GM11168 (cell line): ENCODE measurements around the gene MBNL2.

ENCODE experiments used
- in situ Hi-C: fragments of 300-500 bp; cut with MboI; formaldehyde crosslinking; loops from one replicate; pipeline ENCODE4 v1.12.0; 2022; ENCODE audit warnings: low sequenced_read_pairs; ENCODE audit not compliant: unreplicated experiment

MBNL2 gene

DNA sequence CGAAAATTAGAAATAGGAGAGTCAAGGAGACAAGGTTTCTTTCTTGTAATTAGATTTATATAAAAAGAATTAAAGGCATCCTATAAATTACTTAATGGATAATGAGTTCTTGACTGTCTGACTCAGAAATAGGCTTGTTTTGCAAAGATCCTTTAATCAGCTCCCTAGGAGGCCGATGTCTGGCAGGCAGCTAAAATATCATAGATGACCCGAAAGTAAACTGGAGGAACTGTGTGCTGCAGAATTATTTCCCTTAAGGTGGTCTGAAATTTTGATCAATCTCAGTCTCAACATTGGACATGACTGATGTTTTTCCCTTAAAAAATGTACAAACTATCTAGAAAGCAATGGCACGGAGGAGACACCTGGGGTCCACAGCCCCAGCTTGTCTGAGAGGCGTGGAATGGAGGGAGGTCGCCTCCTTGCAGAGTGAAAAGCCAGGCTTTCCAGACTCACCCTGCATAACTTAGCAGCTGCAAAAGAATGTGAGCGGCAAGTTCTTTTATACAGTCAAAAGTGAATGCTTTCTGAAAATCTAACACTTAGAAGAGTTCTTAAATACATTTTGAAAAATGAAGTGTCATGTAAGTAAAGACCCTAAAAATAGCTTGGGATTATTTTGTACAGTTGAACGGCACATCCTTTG lies 44.8 kb downstream of the MBNL2 start:
- in situ Hi-C loops: no loop called here

DNA sequence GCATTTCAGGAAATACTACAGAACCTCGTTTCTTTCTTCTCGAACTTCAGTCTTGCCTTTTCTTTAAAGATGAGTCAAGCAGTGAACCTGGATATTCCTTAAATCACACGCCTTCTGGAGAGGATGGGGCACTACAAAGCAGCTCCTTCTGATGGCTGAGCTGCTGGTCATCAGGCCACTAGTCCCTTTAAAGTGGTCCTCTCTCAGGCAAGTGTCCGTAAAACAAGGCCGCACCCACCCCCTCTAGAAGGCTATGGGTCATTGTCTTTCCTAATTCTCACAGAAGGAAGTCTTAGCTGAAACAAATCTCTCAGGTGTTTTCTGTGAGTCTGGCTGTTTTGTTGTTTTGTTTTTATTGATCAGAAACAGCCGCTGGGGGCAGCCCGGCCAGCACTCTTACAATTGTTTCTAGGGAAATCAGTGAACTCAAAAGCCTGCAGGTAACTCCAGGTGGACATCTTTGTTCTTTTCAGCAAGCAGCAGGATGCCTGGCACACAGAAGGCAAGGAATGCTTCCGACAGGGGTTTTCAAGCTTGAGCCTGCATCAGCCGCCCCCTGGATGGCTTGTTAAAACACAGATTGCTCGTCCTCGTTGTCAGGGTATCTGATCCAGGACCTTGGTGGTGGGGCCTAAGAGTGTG lies 45.4 kb downstream of the MBNL2 start:
- in situ Hi-C loops: no loop called here

DNA sequence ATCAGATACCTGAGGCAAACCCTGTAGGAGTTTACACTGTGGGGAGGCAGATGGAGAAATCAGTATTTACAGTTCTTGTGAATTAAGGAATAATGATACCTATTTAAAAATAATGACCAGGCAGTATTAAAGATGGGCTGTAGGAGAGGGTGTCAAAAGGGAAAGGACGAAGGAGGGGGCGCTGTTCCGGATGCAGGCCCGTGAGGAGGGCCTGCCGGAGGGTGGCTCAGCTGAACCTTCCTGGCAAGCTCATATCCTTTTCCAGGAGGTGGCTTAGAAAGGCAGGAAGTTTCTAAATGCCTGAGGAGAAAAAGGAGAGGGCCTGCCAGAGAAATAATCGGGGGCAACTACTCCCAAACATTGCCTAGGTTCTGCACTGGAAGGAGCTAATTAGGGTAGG lies 46.6 kb downstream of the MBNL2 start:
- in situ Hi-C loops: no loop called here

DNA sequence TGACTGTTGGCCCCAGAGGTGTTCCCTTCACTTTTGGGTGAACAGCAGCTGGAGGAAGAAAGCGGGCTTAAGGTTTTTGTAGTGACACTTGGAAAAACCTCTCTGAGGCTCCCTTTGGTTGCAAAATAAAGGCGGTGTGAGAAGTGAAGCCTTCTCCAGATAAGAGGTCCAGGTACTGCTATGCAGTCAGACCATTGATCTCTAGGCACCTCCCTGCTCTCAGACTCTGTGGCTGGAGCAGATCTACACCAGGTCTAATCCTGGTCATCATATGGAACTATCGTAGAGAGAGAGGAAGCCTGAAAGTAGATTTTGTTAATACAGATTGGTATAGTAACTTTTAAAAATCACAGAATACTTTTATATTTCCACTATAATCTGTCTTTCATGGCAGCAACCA lies 47.5 kb downstream of the MBNL2 start:
- in situ Hi-C loops: no loop called here

DNA sequence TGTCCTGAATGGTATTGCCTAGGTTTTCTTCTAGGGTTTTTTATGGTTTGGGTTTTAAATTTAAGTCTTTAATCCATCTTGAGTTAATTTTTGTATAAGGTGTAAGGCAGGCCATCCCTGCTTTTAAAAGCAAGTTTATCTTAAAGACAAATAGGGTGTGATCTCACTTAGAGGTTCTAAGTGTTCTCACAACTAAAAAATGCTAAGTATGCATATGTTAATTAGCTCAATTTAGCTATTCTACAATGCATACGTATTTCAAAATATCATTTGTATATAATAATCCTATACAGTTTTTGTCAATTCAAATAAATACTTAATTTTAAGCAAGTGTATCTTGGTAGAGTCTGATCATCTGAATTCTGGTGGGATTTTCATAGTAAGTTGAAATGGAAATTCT lies 50.4 kb downstream of the MBNL2 start:
- in situ Hi-C loops: no loop called here

DNA sequence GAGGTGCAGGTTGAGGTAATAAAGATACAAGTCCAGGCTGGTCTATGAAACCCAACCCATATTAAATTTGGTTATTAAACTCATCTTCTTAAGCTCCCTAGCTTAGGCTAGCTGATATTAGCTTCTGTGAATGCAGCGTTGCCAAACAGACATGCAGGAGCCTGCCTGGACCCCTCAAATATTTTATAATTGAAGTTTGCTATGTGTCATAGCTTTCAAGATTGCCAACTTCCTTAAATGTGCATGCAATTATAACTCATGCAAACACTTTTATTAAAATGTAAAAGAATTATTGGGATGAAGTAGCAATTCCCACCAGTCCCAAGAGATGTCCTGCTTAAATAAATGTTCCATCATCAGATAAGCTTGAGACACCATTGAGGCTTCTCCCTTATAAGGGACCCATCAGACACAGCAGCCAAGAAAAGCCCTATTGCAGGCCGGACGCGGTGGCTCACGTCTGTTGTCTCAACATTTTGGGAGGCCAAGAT lies 51.3 kb downstream of the MBNL2 start:
- in situ Hi-C loops: no loop called here

DNA sequence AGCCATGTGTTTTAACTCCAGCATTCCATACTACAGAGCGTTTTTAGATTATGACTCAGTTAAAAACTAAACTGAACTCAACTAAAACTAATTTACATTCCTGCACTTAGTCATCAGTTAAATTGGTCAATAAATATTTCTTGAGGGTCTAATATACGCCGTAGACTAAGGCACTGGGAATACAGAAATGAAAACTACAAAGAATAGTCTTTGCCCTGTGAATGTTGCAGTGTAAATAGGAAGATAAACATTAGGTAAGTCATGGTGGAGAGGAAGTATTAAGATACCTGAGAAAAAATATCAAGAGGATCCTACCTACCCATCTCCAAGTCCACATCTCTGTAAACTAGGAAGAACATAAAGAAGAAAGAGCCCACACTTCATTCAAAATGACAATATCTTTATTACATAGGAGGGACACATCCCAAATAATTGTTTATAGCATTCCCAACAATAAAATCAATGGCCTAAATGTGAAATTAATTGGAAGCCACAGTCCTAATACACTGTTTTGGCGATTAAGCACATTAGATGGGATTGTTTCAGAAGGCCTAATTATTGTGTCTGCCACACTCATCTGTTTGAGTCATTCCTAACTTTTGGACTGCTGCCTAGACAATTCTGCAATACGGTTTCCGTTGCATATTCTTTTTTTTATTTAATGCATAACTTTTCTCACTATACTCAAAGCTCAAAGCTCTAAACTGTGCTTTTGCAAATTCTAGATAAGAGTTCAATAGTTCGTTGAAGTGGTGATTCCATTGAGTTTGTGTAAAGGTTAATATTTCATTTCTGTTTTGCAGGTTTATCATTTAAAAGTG lies 52.9 kb downstream of the MBNL2 start:
- in situ Hi-C loops: no loop called here

DNA sequence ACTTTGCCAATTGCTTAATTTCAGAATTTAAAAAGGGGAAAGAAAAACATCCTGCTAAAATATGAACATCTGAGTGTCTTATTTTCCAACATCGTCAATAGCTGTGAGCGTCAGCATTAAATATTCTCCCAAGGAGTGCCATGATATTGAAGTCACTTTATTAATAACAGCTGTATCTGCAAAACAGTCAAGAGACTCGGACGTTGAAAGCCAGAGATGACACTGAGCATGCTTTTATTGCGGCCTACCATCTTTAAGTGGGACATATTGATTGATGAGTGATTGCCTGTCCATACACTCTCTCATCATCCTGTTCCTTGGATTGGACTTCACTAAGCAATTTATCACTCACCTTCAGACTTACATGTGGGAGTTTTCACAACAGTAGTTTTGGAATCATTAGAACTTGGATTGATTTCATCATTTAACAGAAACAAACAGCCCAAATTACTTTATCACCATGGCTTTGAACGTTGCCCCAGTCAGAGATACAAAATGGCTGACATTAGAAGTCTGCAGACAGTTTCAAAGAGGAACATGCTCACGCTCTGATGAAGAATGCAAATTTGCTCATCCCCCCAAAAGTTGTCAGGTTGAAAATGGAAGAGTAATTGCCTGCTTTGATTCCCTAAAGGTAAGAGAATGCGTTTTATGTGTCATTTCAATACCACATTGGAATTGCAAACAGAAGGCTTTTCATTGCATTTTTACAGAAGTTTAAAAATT lies 53.8 kb downstream of the MBNL2 start:
- in situ Hi-C loops: no loop called here

DNA sequence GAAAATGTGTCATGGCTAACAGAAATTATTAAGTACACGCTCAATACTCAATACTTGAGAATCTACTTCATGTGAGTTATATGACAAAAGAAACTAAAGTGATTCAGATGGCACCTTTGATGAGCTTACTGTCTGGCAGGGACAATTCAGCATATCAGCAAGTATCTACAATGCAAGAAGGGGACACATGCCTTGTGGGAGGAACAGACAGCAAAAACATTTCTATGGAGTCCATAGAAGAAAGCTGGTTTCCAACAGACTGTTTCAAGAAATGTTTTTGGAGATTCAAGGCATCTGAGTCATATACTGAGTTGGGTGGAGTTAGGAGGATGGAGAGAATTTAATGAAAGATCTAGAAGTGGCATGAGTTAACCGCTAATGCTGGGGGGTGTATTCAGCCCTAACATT lies 54.7 kb downstream of the MBNL2 start:
- in situ Hi-C loops: no loop called here

DNA sequence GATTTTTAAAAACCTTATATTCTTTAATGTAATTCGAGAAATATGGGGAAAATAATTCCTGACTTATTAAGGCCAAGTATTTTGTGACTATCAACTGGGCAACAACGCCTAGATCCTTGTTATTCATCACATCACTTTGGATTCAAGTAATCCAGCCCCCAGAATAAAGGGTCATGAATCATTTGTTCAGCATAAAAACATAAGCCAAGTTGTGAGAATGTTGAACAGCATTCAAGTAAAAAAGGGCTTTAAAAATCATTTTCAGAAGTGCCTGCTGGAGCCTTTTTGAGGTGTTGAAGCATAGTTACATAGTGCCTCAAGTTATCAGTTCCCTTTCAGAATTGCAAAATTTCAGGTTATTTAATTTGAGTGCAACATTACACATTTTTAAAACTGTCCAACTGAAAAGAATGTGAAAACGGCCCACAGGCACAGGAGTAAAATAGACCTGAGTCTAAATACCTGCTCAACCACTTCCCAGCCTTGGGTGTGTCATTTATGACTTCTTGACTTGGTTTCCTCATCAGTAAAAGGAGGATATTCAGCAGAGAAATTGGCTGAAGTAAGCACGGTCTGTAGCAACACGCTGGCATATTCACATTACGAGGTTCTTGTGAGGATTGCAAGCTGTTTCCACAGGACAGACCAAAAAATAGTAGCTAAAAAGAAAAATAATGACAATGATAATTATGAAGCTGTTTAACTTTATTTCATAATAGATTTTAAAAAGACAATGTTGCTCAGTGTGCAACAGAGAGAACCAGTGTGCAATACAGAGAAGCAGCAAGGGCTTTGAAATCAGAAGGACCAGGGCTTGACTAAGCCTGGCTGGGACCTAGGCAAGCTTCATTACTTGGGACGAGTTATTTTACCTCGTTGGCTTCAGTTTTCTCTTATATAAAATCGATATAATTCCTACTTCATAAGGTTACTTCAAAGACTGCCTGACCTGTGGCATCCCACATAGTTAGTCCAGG lies 56.6 kb downstream of the MBNL2 start:
- in situ Hi-C loops: no loop called here

DNA sequence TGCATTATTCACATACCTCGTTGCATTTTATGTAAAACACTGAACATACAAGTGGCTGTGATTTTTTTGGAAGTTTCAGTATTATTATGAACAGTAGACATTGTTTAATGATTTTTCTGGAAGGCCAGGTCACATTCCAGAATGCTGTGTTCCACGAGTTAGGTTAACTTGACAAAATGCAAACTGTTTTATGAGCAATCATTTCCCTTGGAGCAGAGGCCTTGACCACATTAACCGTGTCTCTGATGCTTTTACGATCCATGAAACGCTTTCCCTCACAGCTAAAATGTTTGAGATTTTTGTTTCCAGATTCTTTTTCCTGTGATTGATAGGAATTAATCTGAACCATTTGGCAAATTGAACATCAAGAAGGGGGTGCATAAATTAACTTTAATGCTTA lies 57.8 kb downstream of the MBNL2 start:
- in situ Hi-C loops: no loop called here

DNA sequence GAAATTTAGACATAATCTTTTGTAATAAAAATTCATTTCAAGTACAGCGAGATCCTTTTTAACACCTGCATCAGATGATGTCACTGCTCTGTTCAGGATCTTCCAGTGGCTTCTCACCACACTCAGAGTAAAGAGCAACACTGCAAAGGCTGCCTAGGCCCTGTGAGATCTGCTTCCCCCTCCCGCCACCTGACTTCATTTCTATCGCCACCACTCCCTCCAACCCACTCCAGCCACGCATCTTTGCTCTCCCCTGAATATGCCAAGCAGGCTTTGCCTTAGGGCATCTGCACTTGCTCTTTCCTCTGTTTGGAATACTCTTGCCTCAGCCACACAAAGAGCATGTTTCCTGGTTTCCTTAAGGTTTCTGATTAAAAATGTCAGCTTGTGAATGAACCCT lies 58.3 kb downstream of the MBNL2 start:
- in situ Hi-C loops: no loop called here

DNA sequence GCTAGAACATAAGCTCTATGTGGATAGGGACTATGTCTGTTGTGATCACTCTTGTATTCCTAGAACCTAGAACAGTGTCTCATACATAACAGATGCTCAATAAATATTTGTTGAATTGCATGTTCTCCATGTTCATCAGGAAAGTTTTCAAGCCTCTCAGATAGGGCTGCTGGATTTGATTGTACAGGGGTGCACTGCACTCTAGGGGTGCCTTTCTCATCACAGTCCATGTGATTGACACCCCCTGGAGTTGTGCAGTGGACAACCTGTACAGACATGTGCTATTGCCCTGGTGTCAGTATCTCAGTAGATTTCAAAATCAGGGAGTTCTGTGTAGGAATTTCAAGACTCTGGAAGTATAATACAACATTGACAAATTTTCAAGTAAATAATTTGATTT lies 58.9 kb downstream of the MBNL2 start:
- in situ Hi-C loops: no loop called here

DNA sequence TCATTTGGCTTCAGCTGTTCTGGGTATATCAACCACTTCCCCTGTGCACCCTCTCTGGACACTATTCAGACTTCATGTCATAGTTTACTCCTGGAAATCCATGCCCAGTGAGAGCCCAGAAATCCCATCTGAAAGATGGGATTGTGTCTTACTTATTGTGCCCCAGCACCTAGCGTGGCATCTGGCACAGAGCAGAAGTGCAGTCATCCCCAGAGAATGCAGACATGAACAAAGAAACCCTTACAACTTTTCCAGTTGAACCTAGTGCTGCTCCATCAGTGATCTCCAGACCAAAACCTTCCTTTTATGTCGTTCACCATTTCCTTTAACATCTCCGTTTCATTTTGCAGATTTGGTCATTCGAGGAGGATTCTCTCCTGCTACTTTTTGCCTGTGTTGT lies 60.6 kb downstream of the MBNL2 start:
- in situ Hi-C loops: no loop called here

DNA sequence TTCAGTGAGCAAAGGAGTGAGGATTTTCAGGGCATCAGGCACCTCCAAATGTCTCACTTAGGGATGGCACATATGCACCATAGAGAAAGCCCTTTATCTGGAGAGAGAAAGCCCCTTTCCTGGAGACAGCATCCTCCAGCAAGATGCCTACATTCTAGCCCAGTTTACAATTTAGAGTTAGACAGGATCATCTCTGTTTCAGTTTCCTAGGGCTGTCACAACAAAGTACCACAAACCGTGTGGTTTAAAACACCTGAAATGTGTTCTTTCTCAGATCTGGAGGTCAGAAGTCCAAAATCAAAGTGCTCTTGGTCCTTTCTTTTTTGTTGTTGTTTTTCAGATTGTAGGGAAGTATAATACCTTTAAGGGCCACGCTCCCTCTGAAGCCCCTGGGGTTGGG lies 61.8 kb downstream of the MBNL2 start:
- in situ Hi-C loops: no loop called here

DNA sequence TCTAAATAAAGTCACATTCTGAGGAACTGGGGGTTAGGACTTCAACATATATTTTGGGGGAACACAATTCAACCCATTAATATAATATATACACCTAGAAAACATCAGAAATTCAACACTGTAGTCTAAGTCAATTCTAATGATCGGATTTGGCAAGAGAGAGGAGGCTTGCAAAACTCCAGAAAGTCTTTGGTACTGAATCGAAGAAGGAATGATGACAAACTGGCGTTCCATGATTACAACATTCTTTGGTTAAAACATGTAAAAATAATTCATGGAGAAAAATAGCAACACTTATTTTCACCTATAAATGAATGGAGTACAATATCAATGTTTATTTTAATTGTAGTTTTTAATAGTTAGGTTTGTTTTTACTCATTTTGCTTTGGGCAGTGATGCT lies 62.4 kb downstream of the MBNL2 start:
- in situ Hi-C loops: no loop called here

DNA sequence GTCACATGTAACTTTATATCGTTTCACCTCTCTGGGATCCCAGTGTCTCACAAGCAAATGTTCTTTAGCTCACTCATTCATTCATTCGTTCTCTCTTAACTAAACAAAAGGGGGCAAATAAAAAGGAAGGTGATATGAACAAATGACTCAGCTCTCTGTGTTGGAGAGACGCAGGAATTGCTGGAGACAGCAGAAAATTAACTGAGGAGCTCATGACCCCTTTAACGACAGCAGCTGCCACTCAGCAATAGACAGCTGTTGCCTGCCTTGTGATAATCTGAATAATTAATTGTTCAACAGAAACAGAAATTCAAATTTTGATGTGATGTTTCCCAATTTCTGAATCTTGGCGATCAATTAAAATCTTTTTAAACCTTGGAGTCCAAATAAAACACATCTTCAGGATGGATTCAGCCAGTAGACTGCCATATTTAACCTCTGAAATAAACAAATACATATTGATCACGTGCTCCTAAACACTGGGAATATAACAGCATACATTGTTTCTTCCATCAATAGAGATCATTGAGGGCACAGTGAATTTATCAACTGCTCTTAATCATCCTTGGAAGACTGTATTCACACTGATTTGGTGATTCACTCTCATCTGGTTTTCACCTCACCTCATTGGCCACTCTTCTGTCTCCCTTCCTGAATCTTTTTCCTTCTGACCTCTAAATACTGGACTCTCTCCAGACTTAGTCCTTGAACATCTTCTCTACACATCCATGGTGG lies 63.3 kb downstream of the MBNL2 start:
- in situ Hi-C loops: no loop called here

DNA sequence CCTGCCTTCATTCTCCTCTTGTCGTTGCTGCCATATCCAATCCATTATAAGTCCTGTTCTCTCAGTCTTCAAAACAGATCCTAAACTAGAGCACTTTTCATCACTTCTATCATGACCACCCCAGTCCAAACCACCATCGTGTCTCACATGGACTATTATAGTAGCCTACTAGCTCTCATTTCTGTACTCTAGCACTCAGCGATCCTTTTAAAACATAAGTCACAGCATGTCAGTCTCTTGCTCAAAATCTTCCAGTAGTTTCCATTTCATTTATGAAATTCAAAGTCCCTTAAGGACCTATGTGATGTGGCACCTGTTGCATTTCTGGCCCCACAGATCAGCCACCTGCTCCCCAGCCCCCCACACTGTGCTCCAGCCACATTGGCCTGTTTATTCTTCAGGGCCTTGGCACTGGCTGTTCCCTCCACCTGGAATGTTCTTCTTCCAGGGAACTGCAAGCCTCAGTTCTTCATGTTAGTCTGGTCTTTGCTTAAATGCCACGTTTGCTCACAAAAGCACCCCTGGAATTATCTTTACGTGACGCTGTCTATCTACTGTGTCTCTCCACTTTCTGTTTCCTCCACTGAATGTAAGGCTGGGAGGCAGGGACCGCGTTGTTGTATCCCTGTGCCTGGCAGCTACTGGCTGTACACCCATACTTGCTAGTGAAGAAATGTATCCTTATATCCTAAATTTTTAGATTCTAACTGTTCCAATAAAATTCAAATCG lies 64.3 kb downstream of the MBNL2 start:
- in situ Hi-C loops: no loop called here
